NB4 (cell line): ENCODE measurements around the gene COBL.

Experiments
- CTCF ChIP-seq: IDR thresholded peaks from one replicate; pipeline ENCODE4 v1.5.1; 2012; ENCODE audit warnings: low read depth, low read length
- MAX ChIP-seq: IDR thresholded peaks from 2 replicates; pipeline ENCODE4 v1.6.1; 2011; ENCODE audit warnings: low read depth, low read length
- POLR2A ChIP-seq: IDR thresholded peaks from 2 replicates; pipeline ENCODE4 v1.6.1; 2011; ENCODE audit warnings: mild to moderate bottlenecking; ENCODE audit not compliant: insufficient read length; ENCODE audit errors: extremely low read depth

GRCh38 chr7:51045319-51046102, 271.1 kb downstream of the COBL start:
- TF ChIP-seq CTCF, result no peak
- no peak for TF ChIP-seq POLR2A
- TF ChIP-seq MAX, result no peak
